NCI-H748 (cell line): Measurements from ENCODE around the gene COL24A1.
"Not testable (repeated sequence)": the region's sequence is repeated elsewhere in the genome, so short reads cannot be mapped to it uniquely, and the experiment has no call there.

Experiments used
- DNase-seq: peaks from one replicate; lab custom pipeline; 2025; ENCODE audit not compliant: unreplicated experiment; lab: John Stamatoyannopoulos, UW

COL24A1 gene

GRCh38 chr1:85824066-85824840, 332.3 kb downstream of the COL24A1 start:
- DNase-seq: no peak

- no peak for DNase-seq
Observed at GRCh38 chr1:85822696-85823095, 333.9 kb downstream of the COL24A1 start.

- no peak for DNase-seq
Observed at GRCh38 chr1:85818371-85818770, 338.2 kb downstream of the COL24A1 start.

GRCh38 chr1:85816606-85817005, 340.0 kb downstream of the COL24A1 start:
- DNase-seq: no peak

- no peak for DNase-seq
Observed at GRCh38 chr1:85815906-85816305, 340.7 kb downstream of the COL24A1 start.

- DNase-seq: no peak
Observed at GRCh38 chr1:85806236-85806965, 350.2 kb downstream of the COL24A1 start.

- no peak for DNase-seq
Observed at GRCh38 chr1:85801520-85801919, 355.1 kb downstream of the COL24A1 start.

GRCh38 chr1:85799737-85800136, 356.8 kb downstream of the COL24A1 start:
- DNase-seq: no peak

GRCh38 chr1:85798419-85798818, 358.2 kb downstream of the COL24A1 start:
- DNase-seq: no peak

GRCh38 chr1:85777021-85777420, 379.6 kb downstream of the COL24A1 start:
- DNase-seq: not testable (repeated sequence)

GRCh38 chr1:85762804-85763203, 393.8 kb downstream of the COL24A1 start:
- DNase-seq: no peak

- no peak for DNase-seq
Observed at GRCh38 chr1:85756864-85757263, 399.7 kb downstream of the COL24A1 start.

GRCh38 chr1:85748120-85748519, 408.5 kb downstream of the COL24A1 start:
- DNase-seq: no peak

- DNase-seq: no peak
Observed at GRCh38 chr1:85746777-85747176, 409.8 kb downstream of the COL24A1 start.

- DNase-seq: no peak
Observed at GRCh38 chr1:85743814-85744213, 412.8 kb downstream of the COL24A1 start.

GRCh38 chr1:85734931-85735330, 421.6 kb downstream of the COL24A1 start:
- DNase-seq: no peak

- no peak for DNase-seq
Observed at GRCh38 chr1:85718678-85719340, 437.8 kb downstream of the COL24A1 start.

GRCh38 chr1:85714418-85715114, 442.0 kb downstream of the COL24A1 start:
- DNase-seq: not testable (repeated sequence)

GRCh38 chr1:85708829-85709227, 447.7 kb downstream of the COL24A1 start:
- DNase-seq: peak; percentile 11

GRCh38 chr1:85707990-85708828, 448.4 kb downstream of the COL24A1 start, which contains the start of gene ZNHIT6:
Gene ZNHIT6, minus strand, starts transcription at chr1:85708433. Its CDS starts 149 bp downstream, at chr1:85708284.
- DNase-seq: peak; percentile 91
